ENCODE data around the gene MAFG. TPM values are rescaled to one million over a fixed set of nuclear protein-coding genes. Genes with fewer than 3 reads are reported as not detected.

MAFG gene
- total and polyA plus RNA-seq, 2 of the 13 experiments (the other 11 are each of a cell fraction or from before 2014, with no cell fraction given), result 14.5 to 20.0 TPM

GRCh38 chr17:81890447-81891302 lies 36.9 kb downstream of the MAFG start (continued):
- TF ChIP-seq SNAPC4 (CRISPR knock-in tag; IDR thresholded peaks at IDR 0.05), result no peak
- TF ChIP-seq TEAD2 (CRISPR knock-in tag; IDR thresholded peaks at IDR 0.05), result no peak
- TF ChIP-seq ZBTB43 (CRISPR knock-in tag; conservative IDR thresholded peaks at IDR 0.05), result no peak; the same call in 1 of the 2 replicates
- TF ChIP-seq ZNF280D (CRISPR knock-in tag; IDR thresholded peaks at IDR 0.05), result peak; percentile 55; the same call in 1 of the 2 replicates
- TF ChIP-seq ZNF660 (CRISPR knock-in tag; IDR thresholded peaks at IDR 0.05; ENCODE audit: borderline replicate concordance, low read depth), result no peak
- TF ChIP-seq HMGXB4 (CRISPR knock-in tag; IDR thresholded peaks at IDR 0.05; ENCODE audit: borderline replicate concordance in 1 of 2, low read depth in 1 of 2), result no peak
- no peak for TF ChIP-seq ZNF432 (CRISPR knock-in tag; IDR thresholded peaks at IDR 0.05; ENCODE audit: borderline replicate concordance)
- TF ChIP-seq ZHX2 (IDR thresholded peaks at IDR 0.05; ENCODE audit: low read depth), result no peak
- no peak for TF ChIP-seq ZHX2 (CRISPR knock-in tag; IDR thresholded peaks at IDR 0.05; ENCODE audit: borderline replicate concordance)

Data from HepG2 (cell line).